ENCODE measurements around the gene PCDHGB6.

Gene PCDHGB6

DNA sequence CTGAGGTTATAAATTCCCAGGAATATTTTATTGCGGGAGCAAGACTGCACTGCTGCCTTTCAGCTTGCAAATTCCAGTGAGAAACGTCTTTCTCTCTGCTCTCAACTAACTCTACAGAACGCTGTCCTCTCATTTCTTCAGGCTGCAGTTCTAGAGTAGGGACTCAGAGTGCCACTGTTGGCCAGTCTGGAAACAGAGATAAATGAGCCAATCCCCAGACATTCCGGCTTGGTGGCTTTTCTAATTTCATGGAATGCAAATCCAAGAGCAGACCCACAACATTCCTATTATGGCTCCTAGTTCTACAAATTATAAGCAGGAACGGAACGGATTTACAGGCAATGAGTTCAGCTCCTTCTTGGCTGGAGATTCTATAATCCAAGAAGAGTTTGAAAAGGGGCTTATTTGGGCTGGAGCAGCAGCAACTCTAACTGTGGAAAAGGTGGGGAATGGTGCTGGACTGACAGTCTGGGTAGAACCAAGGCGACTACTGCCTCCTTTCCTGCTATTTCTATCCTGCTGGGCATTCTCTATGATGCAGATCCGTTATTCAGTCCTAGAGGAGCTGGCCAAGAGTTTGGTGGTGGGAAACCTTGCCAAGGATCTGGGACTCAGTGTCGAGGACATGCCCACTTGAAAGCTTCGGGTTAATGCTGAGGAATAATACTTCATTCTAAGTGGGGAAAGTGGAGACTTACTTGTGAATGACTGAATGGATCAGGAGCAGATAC is 31.8 kb downstream of the PCDHGB6 start:
- TF ChIP-seq, protein P1, sequence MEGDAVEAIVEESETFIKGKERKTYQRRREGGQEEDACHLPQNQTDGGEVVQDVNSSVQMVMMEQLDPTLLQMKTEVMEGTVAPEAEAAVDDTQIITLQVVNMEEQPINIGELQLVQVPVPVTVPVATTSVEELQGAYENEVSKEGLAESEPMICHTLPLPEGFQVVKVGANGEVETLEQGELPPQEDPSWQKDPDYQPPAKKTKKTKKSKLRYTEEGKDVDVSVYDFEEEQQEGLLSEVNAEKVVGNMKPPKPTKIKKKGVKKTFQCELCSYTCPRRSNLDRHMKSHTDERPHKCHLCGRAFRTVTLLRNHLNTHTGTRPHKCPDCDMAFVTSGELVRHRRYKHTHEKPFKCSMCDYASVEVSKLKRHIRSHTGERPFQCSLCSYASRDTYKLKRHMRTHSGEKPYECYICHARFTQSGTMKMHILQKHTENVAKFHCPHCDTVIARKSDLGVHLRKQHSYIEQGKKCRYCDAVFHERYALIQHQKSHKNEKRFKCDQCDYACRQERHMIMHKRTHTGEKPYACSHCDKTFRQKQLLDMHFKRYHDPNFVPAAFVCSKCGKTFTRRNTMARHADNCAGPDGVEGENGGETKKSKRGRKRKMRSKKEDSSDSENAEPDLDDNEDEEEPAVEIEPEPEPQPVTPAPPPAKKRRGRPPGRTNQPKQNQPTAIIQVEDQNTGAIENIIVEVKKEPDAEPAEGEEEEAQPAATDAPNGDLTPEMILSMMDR (IDR thresholded peaks at IDR 0.05; ENCODE audit: insufficient read depth, low read length, missing control alignments) = no peak
- CTCF ChIA-PET = interaction anchor here (0.8 to 5.0 kb wide), 11 partner anchors 9 to 118 kb away, joined by 3 to 35 read pairs (median 4); partner anchors contain the start of genes PCDHGA10, PCDHGA11, PCDHGA12 and PCDHGB7
- DNase-seq (ENCODE audit: low read depth, low spot score) = no peak
- H3K4me3 ChIP-seq (ENCODE audit: low read depth, low read length) = no peak overlapping the region
- POLR2A ChIA-PET = interaction anchor here (0.7 kb wide), 1 partner anchor 118 kb away, joined by 4 read pairs; no protein-coding TSS in a partner anchor

DNA sequence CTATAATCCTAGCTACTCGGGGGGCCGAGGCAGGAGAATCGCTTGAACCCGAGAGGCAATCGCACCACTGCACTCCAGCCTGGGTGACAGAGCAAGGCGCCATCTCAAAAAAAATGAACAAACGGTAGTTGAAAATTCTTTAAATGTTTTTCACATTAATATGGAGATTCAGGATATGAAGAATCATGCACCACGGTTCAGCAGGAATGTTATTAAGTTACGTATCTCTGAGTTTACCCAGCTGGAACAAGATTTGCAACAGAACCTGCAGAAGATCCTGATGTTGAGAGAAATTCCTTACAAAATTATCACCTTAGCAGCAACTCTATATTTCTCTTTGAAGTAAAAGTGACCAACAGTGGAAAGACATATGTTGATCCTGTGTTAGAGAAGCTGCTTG is 32.5 kb downstream of the PCDHGB6 start:
- DNase-seq (ENCODE audit: low read depth, low spot score) = no peak
- no peak overlapping the region for H3K4me3 ChIP-seq (ENCODE audit: low read depth, low read length)
- CTCF ChIA-PET = interaction anchor here (0.8 to 5.0 kb wide), 5 partner anchors 10 to 118 kb away, joined by 3 to 35 read pairs (median 12); partner anchors contain the start of genes PCDHGA10 and PCDHGA12
- POLR2A ChIA-PET = no interaction called here
- TF ChIP-seq, protein P1 (IDR thresholded peaks at IDR 0.05; ENCODE audit: insufficient read depth, low read length, missing control alignments) = no peak

DNA sequence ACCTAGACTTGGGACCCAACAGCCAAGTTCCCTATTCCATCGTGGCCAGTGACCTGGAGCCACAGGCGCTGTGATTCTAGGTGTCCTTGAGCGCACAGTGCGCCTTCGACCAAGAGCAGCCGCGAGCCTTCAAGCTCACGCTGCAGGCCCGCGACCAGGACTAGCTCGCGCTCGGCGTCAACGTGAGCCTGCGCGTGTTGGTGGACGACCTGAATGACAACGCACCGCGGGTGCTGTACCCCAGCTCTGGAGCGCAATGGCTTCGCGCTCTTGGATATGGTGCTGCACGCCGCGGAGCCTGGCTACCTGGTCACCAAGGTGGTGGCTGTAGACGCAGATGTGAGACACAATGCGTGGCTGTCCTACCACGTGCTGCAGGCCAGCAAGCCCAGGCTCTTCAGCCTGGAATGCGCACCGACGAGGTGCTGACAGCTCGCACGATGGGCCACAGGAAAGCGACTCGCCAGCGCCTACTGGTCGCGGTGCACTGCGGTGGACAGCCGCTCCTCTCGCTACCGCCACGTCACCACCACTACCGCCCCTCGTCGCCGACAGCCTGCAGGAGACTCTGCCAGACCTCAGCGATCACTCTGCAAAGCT is 33.9 kb downstream of the PCDHGB6 start:
- DNase-seq (ENCODE audit: low read depth, low spot score) = no peak
- ChIA-PET CTCF (interaction anchor here (0.5 to 2.4 kb wide), 4 partner anchors 83 to 122 kb away, joined by 3 to 9 read pairs (median 3); partner anchors contain the start of gene PCDHGA1), POLR2A (no interaction called here)
- no peak overlapping the region for H3K4me3 ChIP-seq (ENCODE audit: low read depth, low read length)
- TF ChIP-seq, protein P1 (IDR thresholded peaks at IDR 0.05; ENCODE audit: insufficient read depth, low read length, missing control alignments) = no peak
